Cardiac muscle cell (in vitro differentiated cells and primary cell): ENCODE results near the gene FSTL4. TPM values are rescaled to one million over a fixed set of nuclear protein-coding genes. Genes with fewer than 3 reads are reported as not detected.

Experiments
- DNase-seq, 2 donors: peaks; one replicate each; pipeline versions ENCODE4 v3.0.0 to v3.0.0-alpha.2; 2010 to 2017; ENCODE audit warnings: low read depth in 1 of 2, low spot score in 1 of 2
- H3K27ac ChIP-seq: fragments of 200-600 bp; sonication (generic); 2 replicates; pipeline ENCODE4 v1.5.1; 2016
- H3K27me3 ChIP-seq: fragments of 200-600 bp; sonication (generic); 2 replicates; pipeline ENCODE4 v1.6.0; 2016; ENCODE audit warnings: control low read depth
- H3K36me3 ChIP-seq: fragments of 200-600 bp; sonication (generic); 2 replicates; pipeline ENCODE4 v1.5.1; 2016; ENCODE audit warnings: control low read depth
- H3K4me1 ChIP-seq: fragments of 200-600 bp; sonication (generic); 2 replicates; pipeline ENCODE4 v1.8.1; 2017; ENCODE audit warnings: low read depth, mild to moderate bottlenecking, mixed run types
- H3K4me3 ChIP-seq: fragments of 200-600 bp; sonication (generic); 2 replicates; pipeline ENCODE4 v1.5.1; 2016; ENCODE audit warnings: mild to moderate bottlenecking
- H3K9me3 ChIP-seq: fragments of 200-600 bp; sonication (generic); 2 replicates; pipeline ENCODE4 v1.5.1; 2017; ENCODE audit warnings: low read depth, mild to moderate bottlenecking, control low read depth
- CTCF ChIP-seq: IDR thresholded peaks from 2 replicates; pipeline ENCODE4 v1.5.1; 2012; ENCODE audit warnings: low read depth, mild to moderate bottlenecking, low read length
- polyA plus RNA-seq: library from polyadenylated mRNA; unstranded; fragments of >200 nt; fragmentation: Nextera tagmentation; extraction: Ambion mirVana; gene quantifications from 2 replicates; pipeline ENCODE4 v1.2.1, GENCODE V29; 2016
- total RNA-seq: library from RNA; depleted of rRNA; stranded (reverse); fragments of >200 nt; gene quantifications from 2 replicates; pipeline ENCODE4 v1.2.3, GENCODE V29; 2016

Gene FSTL4
- total and polyA plus RNA-seq, 2 experiments from 2014 or later = 0.06 TPM; not detected in 1

DNA sequence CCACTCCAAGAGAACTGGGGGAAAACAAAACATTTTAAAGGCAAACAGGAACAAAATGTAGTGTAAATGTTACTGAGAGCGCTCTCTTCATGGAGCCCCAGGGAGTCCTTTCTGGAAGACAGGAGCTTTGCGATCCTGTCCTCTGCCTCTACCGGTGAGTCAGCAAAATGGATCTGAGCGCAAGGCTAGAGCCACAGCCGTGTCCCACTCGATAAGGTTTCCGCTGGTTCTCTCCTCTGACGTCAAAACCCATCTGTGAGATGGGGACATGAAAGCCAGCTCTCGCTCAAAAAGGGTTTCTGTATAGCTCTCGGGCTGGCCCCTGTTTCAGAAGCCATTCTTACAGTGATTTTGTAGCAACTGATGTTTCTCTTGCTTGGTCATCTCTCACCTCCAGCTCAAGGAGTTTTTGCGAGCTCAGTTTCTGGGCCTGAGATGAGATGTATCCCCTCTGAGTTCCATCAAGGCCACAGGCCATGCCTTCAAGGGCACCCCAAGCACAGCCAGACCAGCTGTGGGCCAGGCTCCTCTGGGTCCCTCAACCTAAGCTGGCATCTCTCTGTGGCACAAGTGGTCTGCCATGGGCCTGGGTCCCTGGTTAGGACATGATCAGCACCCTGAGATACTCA, 101.6 kb downstream of the FSTL4 start:
- no peak for TF ChIP-seq CTCF
- Histone ChIP-seq H3K9me3 (no peaks in the 10 kb centered on the region), H3K27me3 (no peaks in the 10 kb centered on the region), H3K4me1 (no peaks in the 10 kb centered on the region), H3K27ac (no peak overlapping the region), H3K4me3 (no peak overlapping the region), H3K36me3 (no peaks in the 10 kb centered on the region)
- DNase-seq = no peak

DNA sequence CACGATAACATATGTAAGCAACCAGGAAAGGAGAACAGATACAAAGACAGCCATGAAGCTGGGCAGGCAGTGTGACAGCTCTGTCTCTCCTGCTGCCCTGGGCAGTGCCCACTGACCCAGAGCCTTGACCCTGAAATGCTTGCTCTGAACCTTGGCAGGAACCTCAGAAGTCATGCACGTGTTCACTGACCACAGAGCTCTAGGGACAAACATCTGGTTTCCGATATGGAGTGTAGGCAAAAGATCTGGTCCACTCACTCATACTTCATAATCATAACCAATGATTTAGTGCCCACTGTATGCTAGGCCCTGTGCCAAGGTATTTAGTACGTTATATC, 102.6 kb downstream of the FSTL4 start:
- Histone ChIP-seq H3K27ac (no peak overlapping the region), H3K4me1 (no peaks in the 10 kb centered on the region), H3K27me3 (no peaks in the 10 kb centered on the region), H3K36me3 (no peaks in the 10 kb centered on the region), H3K9me3 (no peaks in the 10 kb centered on the region), H3K4me3 (no peak overlapping the region)
- no peak for DNase-seq
- TF ChIP-seq CTCF = no peak

DNA sequence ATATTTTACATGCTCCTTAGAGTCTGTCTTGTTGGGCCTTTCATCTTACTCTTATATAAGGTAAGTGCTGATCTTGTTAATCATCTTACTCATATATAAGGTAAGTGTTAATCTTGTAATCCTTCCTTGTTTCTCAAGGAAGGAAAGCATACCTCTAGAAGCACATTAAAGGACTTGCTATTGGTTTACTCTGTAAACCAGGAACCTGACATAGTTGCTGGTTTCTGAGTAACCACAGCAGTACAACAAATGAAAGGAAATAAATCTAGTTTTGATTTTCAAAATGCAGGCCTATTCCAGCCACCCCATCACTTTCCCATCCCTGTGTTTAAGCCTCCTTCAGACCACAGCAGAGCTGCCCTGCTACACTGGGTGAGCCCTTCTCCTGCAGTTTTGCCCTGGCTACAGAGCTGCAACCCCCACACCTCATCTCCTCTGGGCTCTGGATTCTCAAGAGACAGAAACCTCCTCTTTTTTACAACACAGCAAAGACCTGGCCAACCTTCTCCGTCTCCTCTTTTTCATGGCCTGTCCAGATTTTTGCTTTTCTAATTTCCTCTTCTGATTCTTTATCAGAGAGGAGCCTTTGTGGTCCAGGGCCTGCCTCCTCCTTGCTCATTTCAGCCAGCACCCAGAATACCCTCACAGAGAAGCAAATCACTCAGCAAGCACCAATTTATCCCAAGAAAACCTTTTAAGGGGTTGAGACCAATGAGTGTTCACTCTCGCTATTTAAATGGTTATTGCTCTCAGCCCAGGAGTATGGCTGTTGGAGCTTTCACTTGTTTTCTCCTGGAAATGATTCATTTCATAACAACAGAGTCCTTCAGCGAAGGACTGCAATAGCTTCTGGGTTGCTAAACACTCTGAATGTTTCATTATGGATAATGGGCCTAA, 103.2 kb downstream of the FSTL4 start:
- no peaks in the 10 kb centered on the region for H3K36me3 ChIP-seq
- no peak overlapping the region for H3K4me3 ChIP-seq
- H3K27me3 ChIP-seq = no peaks in the 10 kb centered on the region
- no peak for DNase-seq
- no peak for TF ChIP-seq CTCF
- H3K4me1 ChIP-seq = no peaks in the 10 kb centered on the region
- no peaks in the 10 kb centered on the region for H3K9me3 ChIP-seq
- H3K27ac ChIP-seq = no peak overlapping the region

DNA sequence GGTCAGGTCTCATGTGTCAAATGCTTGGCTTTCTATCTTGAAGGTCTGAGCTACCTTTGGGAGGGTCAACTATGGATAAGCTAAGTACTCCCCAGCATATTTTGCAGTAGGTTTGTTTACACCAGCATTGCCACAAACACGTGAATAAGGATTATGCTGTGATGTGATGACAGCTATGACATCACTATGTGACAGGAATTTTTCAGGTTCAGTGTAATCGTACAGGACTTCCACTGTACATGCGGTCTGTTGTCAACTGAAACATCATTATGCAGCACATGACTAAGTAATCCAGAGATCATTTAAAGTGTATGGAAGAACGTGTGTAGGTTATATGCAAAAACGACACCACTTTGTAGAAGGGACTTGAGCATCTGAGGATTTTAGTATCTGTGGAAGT, 104.0 kb downstream of the FSTL4 start:
- no peaks in the 10 kb centered on the region for H3K36me3 ChIP-seq
- no peak overlapping the region for H3K4me3 ChIP-seq
- no peak for DNase-seq
- H3K27ac ChIP-seq = no peak overlapping the region
- no peaks in the 10 kb centered on the region for H3K9me3 ChIP-seq
- H3K27me3 ChIP-seq = no peaks in the 10 kb centered on the region
- no peak for TF ChIP-seq CTCF
- no peaks in the 10 kb centered on the region for H3K4me1 ChIP-seq

DNA sequence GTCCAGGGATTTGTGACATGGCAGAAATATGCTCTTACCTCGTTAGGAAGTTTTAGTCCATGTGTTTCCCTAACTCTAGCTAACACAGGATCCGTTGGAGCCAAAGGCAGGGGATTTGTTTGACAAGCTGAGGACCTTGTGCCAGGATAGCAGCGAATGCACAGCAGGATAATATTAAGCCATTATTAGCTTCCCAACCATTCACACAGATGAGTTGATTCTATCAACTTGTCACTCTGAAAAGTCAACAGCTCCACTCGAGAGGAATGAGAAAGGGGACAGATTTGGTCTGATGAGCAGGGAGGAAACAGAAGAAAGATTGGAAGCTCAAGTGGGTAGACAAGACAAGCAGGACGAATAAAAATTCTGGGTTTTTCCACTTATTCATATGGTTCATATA, 106.2 kb downstream of the FSTL4 start:
- H3K36me3 ChIP-seq = no peaks in the 10 kb centered on the region
- TF ChIP-seq CTCF = no peak
- no peaks in the 10 kb centered on the region for H3K9me3 ChIP-seq
- DNase-seq = no peak
- no peaks in the 10 kb centered on the region for H3K4me1 ChIP-seq
- H3K27me3 ChIP-seq = no peaks in the 10 kb centered on the region
- no peak overlapping the region for H3K4me3 ChIP-seq
- no peak overlapping the region for H3K27ac ChIP-seq
